ENCODE results near the gene CPT2.
"Not testable (repeated sequence)": the region's sequence is repeated elsewhere in the genome, so short reads cannot be mapped to it uniquely, and the experiment has no call there.

GRCh38 chr1:53185955-53186297 is 10.7 kb upstream of the CPT2 start:
- not testable (repeated sequence) for TF ChIP-seq POLR2A (IDR thresholded peaks at IDR 0.05); CTCF (IDR thresholded peaks at IDR 0.05); EP300 (IDR thresholded peaks at IDR 0.05; ENCODE audit: low read depth)

Measured in transverse colon (tissue), 3 donors.